A549 (cell line): ENCODE results near the gene SEC24D.

Experiments
- CTCF ChIP-seq: fragments of >200 bp; sonication (Bioruptor Twin); formaldehyde crosslinking; IDR thresholded peaks from 3 replicates; pipeline ENCODE4 v1.5.1; 2016
- ESRRA ChIP-seq: fragments of 150-350 bp; IDR thresholded peaks from 2 replicates; pipeline ENCODE4 v1.6.1; 2014; ENCODE audit warnings: mild to moderate bottlenecking, low read length, borderline replicate concordance
- PHF8 ChIP-seq: fragments of 200-600 bp; sonication (generic); IDR thresholded peaks from 2 replicates; pipeline ENCODE4 v1.6.1; 2016; ENCODE audit warnings: low read depth, mild to moderate bottlenecking, antibody characterized with exemption, moderate library complexity, borderline replicate concordance

- TF ChIP-seq ESRRA (no peak), PHF8 (no peak), CTCF (no peak)
Measured at GRCh38 chr4:118676128-118676527, 159.8 kb downstream of the SEC24D start.
